SK-N-DZ (cell line): ENCODE measurements around the gene TDRD10. TPM values are rescaled to one million over a fixed set of nuclear protein-coding genes. Genes with fewer than 3 reads are reported as not detected.

ENCODE experiments used
- DNase-seq: peaks from one replicate; pipeline ENCODE4 v3.0.0-alpha.2; 2015; ENCODE audit warnings: low spot score
- polyA plus RNA-seq, 2 experiments: library from polyadenylated mRNA; depleted of rRNA; stranded (reverse); fragments of >200 nt; gene quantifications; 2 replicates each; pipeline ENCODE4 v1.2.3, GENCODE V29; 2014

The TDRD10 gene
- polyA plus RNA-seq (2014; cell fraction: cytosol; rRNA removed): not detected in 2 replicates
- not detected in 2 replicates for polyA plus RNA-seq (2014; cell fraction: nucleus; rRNA removed)

- no peak for DNase-seq
These were observed at the start of gene TDRD10, which contains the start of gene SHE for GRCh38 chr1:154502066-154502743. TDRD10 (plus strand) TSS chr1:154502219; CDS start chr1:154506904, 4,685 bp downstream. SHE (minus strand) TSS chr1:154502412; CDS start chr1:154502026, 386 bp downstream.

GRCh38 chr1:154453161-154453560 is 48.9 kb upstream of the TDRD10 start:
- DNase-seq: no peak

GRCh38 chr1:154453574-154454352 is 48.3 kb upstream of the TDRD10 start:
- no peak for DNase-seq

- DNase-seq: no peak
These were observed 47.5 kb upstream of the TDRD10 start for GRCh38 chr1:154454386-154455120.

- no peak for DNase-seq
These were observed 45.4 kb upstream of the TDRD10 start for GRCh38 chr1:154456631-154457030.

- no peak for DNase-seq
These were observed 42.9 kb upstream of the TDRD10 start for GRCh38 chr1:154459080-154459479.

GRCh38 chr1:154460695-154461260 is 41.2 kb upstream of the TDRD10 start:
- no peak for DNase-seq

- no peak for DNase-seq
These were observed 38.5 kb upstream of the TDRD10 start for GRCh38 chr1:154463512-154463990.

- DNase-seq: no peak
These were observed 36.3 kb upstream of the TDRD10 start for GRCh38 chr1:154465621-154466195.

- no peak for DNase-seq
These were observed 35.8 kb upstream of the TDRD10 start for GRCh38 chr1:154466206-154466605.

GRCh38 chr1:154466921-154467417 is 35.0 kb upstream of the TDRD10 start:
- no peak for DNase-seq

- DNase-seq: no peak
These were observed 34.5 kb upstream of the TDRD10 start for GRCh38 chr1:154467434-154468102.

- DNase-seq: no peak
These were observed 33.3 kb upstream of the TDRD10 start for GRCh38 chr1:154468535-154469250.

- no peak for DNase-seq
These were observed 32.0 kb upstream of the TDRD10 start for GRCh38 chr1:154469844-154470560.

GRCh38 chr1:154471304-154471703 is 30.7 kb upstream of the TDRD10 start:
- no peak for DNase-seq

- no peak for DNase-seq
These were observed 27.2 kb upstream of the TDRD10 start for GRCh38 chr1:154474802-154475201.

- DNase-seq: no peak
These were observed 25.2 kb upstream of the TDRD10 start for GRCh38 chr1:154476791-154477190.

- DNase-seq: no peak
These were observed 24.0 kb upstream of the TDRD10 start for GRCh38 chr1:154478013-154478412.

- DNase-seq: no peak
These were observed 23.4 kb upstream of the TDRD10 start for GRCh38 chr1:154478639-154479038.
